IMR-90 (cell line): ENCODE results near the gene CCDC88B. TPM values are rescaled to one million over a fixed set of nuclear protein-coding genes. Genes with fewer than 3 reads are reported as not detected.
A peak's percentile ranks its signal among the peaks of the same experiment; 100 is the strongest.

Source experiments
- ATAC-seq: fragments of 200-7000 bp; cut with Tn5 transposase; 2 replicates; pipeline ENCODE4 v1.9.1; 2020; ENCODE audit warnings: low read depth, mild to moderate bottlenecking, moderate library complexity
- BruUV-seq: library from RNA; stranded (reverse); fragments of 400-500 nt; replicated peaks from 2 replicates; lab custom pipeline; 2021; lab: Mats Ljungman, UMichigan
- CTCF ChIA-PET: fragments of 300-600 bp; formaldehyde crosslinking; extraction: SDS; loops from one replicate; lab custom pipeline; 2021; ENCODE audit warnings: antibody characterized with exemption; lab: Yijun Ruan, JAX
- POLR2A ChIA-PET: fragments of 300-600 bp; sonication (Branson Sonifier 250); formaldehyde crosslinking; loops from one replicate; lab custom pipeline; 2022; ENCODE audit warnings: antibody characterized with exemption; ENCODE audit not compliant: unreplicated experiment; lab: Charles Lee
- DNase-seq: peaks from one replicate; pipeline ENCODE4 v3.0.0; 2013
- H2AFZ ChIP-seq: replicated peaks from 2 replicates; pipeline ENCODE3; 2013; ENCODE audit warnings: low read length, mild to moderate bottlenecking; ENCODE audit not compliant: poor library complexity
- H2AK5ac ChIP-seq: 2 replicates; pipeline ENCODE4 v1.6.1; 2013; ENCODE audit warnings: low read depth, low read length, inconsistent platforms
- H2AK9ac ChIP-seq: replicated peaks from 2 replicates; pipeline ENCODE3; 2013; ENCODE audit warnings: mild to moderate bottlenecking, low read depth, low read length, moderate library complexity; ENCODE audit not compliant: poor library complexity
- H2BK120ac ChIP-seq: 2 replicates; pipeline ENCODE4 v1.6.1; 2013; ENCODE audit warnings: low read depth, low read length, inconsistent platforms
- H2BK15ac ChIP-seq: 3 replicates; pipeline ENCODE4 v1.6.1; 2013; ENCODE audit warnings: low read depth, low read length, inconsistent platforms
- H2BK20ac ChIP-seq: 2 replicates; pipeline ENCODE4 v1.6.1; 2013; ENCODE audit warnings: low read depth, mild to moderate bottlenecking, inconsistent platforms, low read length, moderate library complexity
- H2BK5ac ChIP-seq: 2 replicates; pipeline ENCODE4 v1.6.1; 2013; ENCODE audit warnings: mild to moderate bottlenecking, low read depth, low read length, inconsistent platforms; ENCODE audit not compliant: poor library complexity, severe bottlenecking
- H3K14ac ChIP-seq: replicated peaks from 2 replicates; pipeline ENCODE4 v1.6.1; 2013; ENCODE audit warnings: low read depth, low read length, inconsistent platforms
- H3K18ac ChIP-seq: 2 replicates; pipeline ENCODE4 v1.6.1; 2013; ENCODE audit warnings: low read depth, low read length, control low read depth
- H3K23ac ChIP-seq: 2 replicates; pipeline ENCODE4 v1.6.1; 2013; ENCODE audit warnings: low read depth, low read length, inconsistent platforms
- H3K27ac ChIP-seq: 2 replicates; pipeline ENCODE4 v1.5.1; 2013; ENCODE audit warnings: mild to moderate bottlenecking, control low read depth, low read length; ENCODE audit not compliant: insufficient read depth
- H3K27me3 ChIP-seq: 2 replicates; pipeline ENCODE4 v1.6.1; 2013; ENCODE audit warnings: low read length; ENCODE audit not compliant: control insufficient read depth, insufficient read depth
- H3K36me3 ChIP-seq: 2 replicates; pipeline ENCODE4 v1.6.1; 2013; ENCODE audit warnings: low read length, mixed read lengths; ENCODE audit not compliant: control insufficient read depth, insufficient read depth
- H3K4ac ChIP-seq: 2 replicates; pipeline ENCODE4 v1.6.1; 2013; ENCODE audit warnings: low read depth, low read length, inconsistent platforms
- H3K4me1 ChIP-seq: 2 replicates; pipeline ENCODE4 v1.6.1; 2013; ENCODE audit warnings: low read length, mixed read lengths; ENCODE audit not compliant: control insufficient read depth, insufficient read depth
- H3K4me2 ChIP-seq: 2 replicates; pipeline ENCODE4 v1.6.1; 2013; ENCODE audit warnings: low read depth, mild to moderate bottlenecking, control low read depth, low read length, moderate library complexity
- H3K4me3 ChIP-seq: 2 replicates; pipeline ENCODE4 v1.5.1; 2013; ENCODE audit warnings: low read depth, mild to moderate bottlenecking, control low read depth, low read length, moderate library complexity; ENCODE audit not compliant: insufficient read depth
- H3K56ac ChIP-seq: 2 replicates; pipeline ENCODE4 v1.6.1; 2013; ENCODE audit warnings: low read length, inconsistent platforms; ENCODE audit not compliant: insufficient read depth; ENCODE audit errors: extremely low read depth
- H3K79me1 ChIP-seq, 2 experiments: 2 replicates each; pipeline ENCODE4 v1.6.1; 2013; ENCODE audit warnings: low read length in 2 of 2, inconsistent platforms in 1 of 2, low read depth in 1 of 2
- H3K9ac ChIP-seq: 2 replicates; pipeline ENCODE4 v1.6.1; 2013; ENCODE audit warnings: low read depth, low read length, control low read depth
- H3K9me1 ChIP-seq: 2 replicates; pipeline ENCODE4 v1.6.1; 2013; ENCODE audit warnings: low read length, inconsistent platforms; ENCODE audit not compliant: insufficient read depth
- H3K9me3 ChIP-seq: 2 replicates; pipeline ENCODE4 v1.6.1; 2013; ENCODE audit warnings: low read length; ENCODE audit not compliant: control insufficient read depth, insufficient read depth
- H4K20me1 ChIP-seq: 2 replicates; pipeline ENCODE4 v1.6.1; 2013; ENCODE audit warnings: low read length, inconsistent platforms; ENCODE audit not compliant: insufficient read depth
- H4K5ac ChIP-seq: 2 replicates; pipeline ENCODE4 v1.6.1; 2013; ENCODE audit warnings: mild to moderate bottlenecking, low read depth, low read length, control low read depth
- H4K8ac ChIP-seq, 2 experiments: 2 replicates each; pipeline ENCODE4 v1.6.1; 2013; ENCODE audit warnings: low read depth in 2 of 2, low read length in 2 of 2, control low read depth in 1 of 2, inconsistent platforms in 1 of 2
- H4K91ac ChIP-seq: 2 replicates; pipeline ENCODE4 v1.6.1; 2013; ENCODE audit warnings: low read depth, low read length, inconsistent platforms; ENCODE audit not compliant: insufficient read depth
- BHLHE40 ChIP-seq: fragments of 150-350 bp; IDR thresholded peaks from 2 replicates; pipeline ENCODE4 v1.6.1; 2016; ENCODE audit warnings: mild to moderate bottlenecking, low read depth, low read length
- CEBPB ChIP-seq: IDR thresholded peaks from 2 replicates; pipeline ENCODE4 v1.6.1; 2012; ENCODE audit warnings: low read depth, low read length, improper control_type of control experiment
- CHD1 ChIP-seq: IDR thresholded peaks from 2 replicates; pipeline ENCODE4 v1.6.1; 2012; ENCODE audit warnings: low read depth, low read length, improper control_type of control experiment
- ELK1 ChIP-seq: fragments of 150-350 bp; IDR thresholded peaks from 2 replicates; pipeline ENCODE4 v1.6.1; 2016; ENCODE audit warnings: low read depth, mild to moderate bottlenecking, low read length, moderate library complexity, borderline replicate concordance
- FOS ChIP-seq: fragments of 150-350 bp; IDR thresholded peaks from 2 replicates; pipeline ENCODE4 v1.6.1; 2016; ENCODE audit warnings: low read depth, low read length
- MAFK ChIP-seq: IDR thresholded peaks from 2 replicates; pipeline ENCODE4 v1.6.1; 2012; ENCODE audit warnings: low read depth, low read length, improper control_type of control experiment
- MAZ ChIP-seq: IDR thresholded peaks from 2 replicates; pipeline ENCODE4 v1.6.1; 2012; ENCODE audit warnings: low read depth, mild to moderate bottlenecking, low read length, improper control_type of control experiment, moderate library complexity, borderline replicate concordance
- MXI1 ChIP-seq: IDR thresholded peaks from 2 replicates; pipeline ENCODE4 v1.6.1; 2012; ENCODE audit warnings: low read depth, mild to moderate bottlenecking, low read length, moderate library complexity, borderline replicate concordance
- NFE2L2 ChIP-seq: fragments of 150-350 bp; IDR thresholded peaks from 2 replicates; pipeline ENCODE4 v1.6.1; 2016; ENCODE audit warnings: low read depth, mild to moderate bottlenecking, low read length
- POLR2A ChIP-seq: IDR thresholded peaks from 2 replicates; pipeline ENCODE4 v1.6.1; 2012; ENCODE audit warnings: mild to moderate bottlenecking, low read depth, low read length
- RAD21 ChIP-seq: IDR thresholded peaks from 2 replicates; pipeline ENCODE4 v1.6.1; 2012; ENCODE audit warnings: low read length, improper control_type of control experiment
- RCOR1 ChIP-seq: IDR thresholded peaks from 2 replicates; pipeline ENCODE4 v1.6.1; 2012; ENCODE audit warnings: mild to moderate bottlenecking, low read length, improper control_type of control experiment; ENCODE audit not compliant: insufficient replicate concordance
- RFX5 ChIP-seq: IDR thresholded peaks from 2 replicates; pipeline ENCODE4 v1.8.0; 2012; ENCODE audit warnings: low read depth, mild to moderate bottlenecking, low read length, moderate library complexity
- USF2 ChIP-seq: fragments of 150-350 bp; IDR thresholded peaks from 2 replicates; pipeline ENCODE4 v1.6.1; 2017; ENCODE audit warnings: mild to moderate bottlenecking, antibody characterized with exemption, low read length, low read depth
- WGBS, 2 experiments: methylation state at CpG; one replicate each; pipeline versions ENCODE4 v1.1.5 to v1.1.7; 2013; ENCODE audit warnings: missing lambda C conversion rate in 2 of 2; ENCODE audit not compliant: insufficient read length in 1 of 2; ENCODE audit errors: extremely low coverage in 2 of 2; 5-methylcytosine and 5-hydroxymethylcytosine counted together
- dilution Hi-C: fragments of 300-500 bp; cut with HindIII; formaldehyde crosslinking; loops from one replicate; pipeline ENCODE4 v1.14.3; 2018; ENCODE audit warnings: low sequenced_read_pairs; ENCODE audit not compliant: unreplicated experiment
- in situ Hi-C: fragments of 300-500 bp; cut with MboI; formaldehyde crosslinking; loops from 3 replicates; pipeline ENCODE4 v1.14.3; 2019; ENCODE audit warnings: low sequenced_read_pairs, inconsistent platforms, mixed read lengths
- intact Hi-C: fragments of 100-400 bp; cut with micrococcal nuclease; formaldehyde crosslinking; loops from 2 replicates; pipeline ENCODE4 v1.10.0; 2022
- polyA plus RNA-seq, 3 experiments: library from polyadenylated mRNA; depleted of rRNA; stranded (reverse); fragments of >200 nt; gene quantifications; 2 replicates each; pipeline ENCODE4 v1.2.3, GENCODE V29; 2012; ENCODE audit warnings: low replicate concordance in 1 of 3
- total RNA-seq: library from RNA; depleted of rRNA; stranded (reverse); fragments of >200 nt; gene quantifications from 2 replicates; pipeline ENCODE4 v1.2.3, GENCODE V29; 2012

CCDC88B gene
- total and polyA plus RNA-seq, 2 of the 4 experiments (the other 2 are of a cell fraction): 1.3 to 2.5 TPM

GRCh38 chr11:64357904-64358535 lies 18.0 kb downstream of the CCDC88B start (continued):
- no peak for TF ChIP-seq ELK1

- dilution Hi-C loops: no loop called here
- no peak for DNase-seq
- TF ChIP-seq MXI1 (no peak), RCOR1 (no peak), RFX5 (no peak), CEBPB (no peak), MAZ (no peak), RAD21 (no peak), MAFK (no peak), CHD1 (no peak), POLR2A (no peak), ELK1 (no peak), BHLHE40 (no peak), FOS (no peak), NFE2L2 (no peak), USF2 (no peak)
Measured at GRCh38 chr11:64358536-64358906, 18.5 kb downstream of the CCDC88B start.

More at GRCh38 chr11:64358536-64358906, 18.5 kb downstream of the CCDC88B start:
- peaks cover 18% of the 10 kb centered on the region for H3K9me1 ChIP-seq
- CTCF ChIA-PET: no interaction called here
- peak overlapping the region; percentile 97 for H3K14ac ChIP-seq
- peaks cover 27% of the 10 kb centered on the region for H3K4me1 ChIP-seq
- no peaks in the 10 kb centered on the region for H3K9me3 ChIP-seq
- peaks cover 20% of the 10 kb centered on the region for H3K36me3 ChIP-seq
- H2BK5ac ChIP-seq: peak overlapping the region; percentile 92
- H3K4ac ChIP-seq: peak overlapping the region; percentile 99
- H3K27ac ChIP-seq: peak overlapping the region; percentile 91
- H2AK9ac ChIP-seq: peak overlapping the region; percentile 99
- no peak for ATAC-seq
- intact Hi-C loops: loop anchor here (5.0 kb wide), 1 partner anchor 294 kb away; no protein-coding TSS in a partner anchor
- H4K8ac ChIP-seq: peak overlapping the region; percentile 94 to 97
- in situ Hi-C loops: no loop called here
- H2AFZ ChIP-seq: peak overlapping the region; percentile 96
- peak overlapping the region; percentile 42 for H3K18ac ChIP-seq
- H3K4me3 ChIP-seq: peak overlapping the region; percentile 98
- H3K4me2 ChIP-seq: peak overlapping the region; percentile 82
- peak overlapping the region; percentile 49 for H2BK20ac ChIP-seq
- peak overlapping the region; percentile 90 for H3K23ac ChIP-seq
- no CpG with 5 or more reads among the region's 7 CpGs for WGBS, 2 experiments
- peak overlapping the region; percentile 99 for H2AK5ac ChIP-seq
- H4K5ac ChIP-seq: peak overlapping the region; percentile 70
- peak overlapping the region; percentile 75 for H3K56ac ChIP-seq
- peak overlapping the region; percentile 93 for H2BK120ac ChIP-seq
- H3K9ac ChIP-seq: peak overlapping the region; percentile 79
- BruUV-seq: no TSS peak
- peak overlapping the region; percentile 98 for H4K91ac ChIP-seq
- H4K20me1 ChIP-seq: no peaks in the 10 kb centered on the region
- POLR2A ChIA-PET: no interaction called here
- H3K27me3 ChIP-seq: no peaks in the 10 kb centered on the region
- peak overlapping the region; percentile 98; the same call in 2 of the 3 replicates for H2BK15ac ChIP-seq
- peaks cover 6 to 57% of the 10 kb centered on the region in 2 experiments for H3K79me1 ChIP-seq
